Mesenchymal stem cell (in vitro differentiated cells and primary cell): Measurements from ENCODE around the gene SIRT7.

Experiments used
- DNase-seq: peaks from one replicate; pipeline ENCODE4 v3.0.0-alpha.2; 2013
- H2AFZ ChIP-seq: one replicate; pipeline ENCODE4 v1.6.1; 2013; ENCODE audit warnings: low read depth, mild to moderate bottlenecking, control low read depth, inconsistent platforms, low read length, moderate library complexity
- H2AK5ac ChIP-seq: 2 replicates; pipeline ENCODE4 v1.6.1; 2013; ENCODE audit warnings: low read length, moderate library complexity, mild to moderate bottlenecking, inconsistent platforms; ENCODE audit not compliant: severe bottlenecking
- H2BK120ac ChIP-seq: one replicate; pipeline ENCODE4 v1.6.1; 2013; ENCODE audit warnings: low read depth, mild to moderate bottlenecking, inconsistent platforms, low read length, moderate library complexity
- H2BK12ac ChIP-seq, 2 experiments: one replicate each; pipeline ENCODE4 v1.6.1; 2013; ENCODE audit warnings: inconsistent platforms in 2 of 2, low read length in 2 of 2, mild to moderate bottlenecking in 2 of 2, moderate library complexity in 2 of 2, control low read depth in 1 of 2
- H2BK15ac ChIP-seq: one replicate; pipeline ENCODE4 v1.6.1; 2013; ENCODE audit warnings: mild to moderate bottlenecking, low read depth, inconsistent platforms; ENCODE audit not compliant: poor library complexity, severe bottlenecking
- H2BK5ac ChIP-seq: 2 replicates; pipeline ENCODE4 v1.6.1; 2013; ENCODE audit warnings: low read depth, mild to moderate bottlenecking, low read length, control low read depth, inconsistent platforms; ENCODE audit not compliant: poor library complexity, severe bottlenecking
- H3K14ac ChIP-seq, 2 experiments: one replicate each; pipeline ENCODE4 v1.6.1; 2013; ENCODE audit warnings: inconsistent platforms in 2 of 2, low read length in 2 of 2, control low read depth in 1 of 2, mild to moderate bottlenecking in 1 of 2, moderate library complexity in 1 of 2
- H3K18ac ChIP-seq, 2 experiments: one replicate each; pipeline ENCODE4 v1.6.1; 2013; ENCODE audit warnings: inconsistent platforms in 2 of 2, low read length in 2 of 2, control low read depth in 1 of 2, low read depth in 1 of 2, mild to moderate bottlenecking in 1 of 2
- H3K23ac ChIP-seq, 2 experiments: one replicate each; pipeline ENCODE4 v1.6.1; 2013; ENCODE audit warnings: inconsistent platforms in 2 of 2, low read length in 2 of 2, mild to moderate bottlenecking in 2 of 2, moderate library complexity in 2 of 2, control low read depth in 1 of 2
- H3K27ac ChIP-seq: 2 replicates; pipeline ENCODE4 v1.5.1; 2013; ENCODE audit warnings: mild to moderate bottlenecking, moderate library complexity, low read length, control low read depth, inconsistent platforms; ENCODE audit not compliant: poor library complexity, severe bottlenecking
- H3K27me3 ChIP-seq, 2 experiments: 2 replicates each; pipeline versions ENCODE4 v1.6.1 to v1.7.0; 2013; ENCODE audit warnings: low read length in 2 of 2, mild to moderate bottlenecking in 2 of 2, moderate library complexity in 2 of 2, control low read depth in 1 of 2, inconsistent platforms in 1 of 2; ENCODE audit not compliant: control insufficient read depth in 1 of 2, insufficient read depth in 1 of 2
- H3K36me3 ChIP-seq, 2 experiments: 2 replicates each; pipeline versions ENCODE4 v1.6.1 to v1.7.0; 2013; ENCODE audit warnings: low read length in 2 of 2, control low read depth in 1 of 2, inconsistent platforms in 1 of 2, low read depth in 1 of 2, mild to moderate bottlenecking in 1 of 2; ENCODE audit not compliant: insufficient read depth in 2 of 2, control insufficient read depth in 1 of 2
- H3K4ac ChIP-seq, 2 experiments: one replicate each; pipeline ENCODE4 v1.6.1; 2013; ENCODE audit warnings: inconsistent platforms in 2 of 2, low read length in 2 of 2, mild to moderate bottlenecking in 2 of 2, moderate library complexity in 2 of 2, control low read depth in 1 of 2, low read depth in 1 of 2
- H3K4me1 ChIP-seq: 2 replicates; pipeline ENCODE4 v1.6.1; 2013; ENCODE audit warnings: low read depth, low read length, control low read depth; ENCODE audit not compliant: control insufficient read depth, insufficient read depth
- H3K4me2 ChIP-seq: 2 replicates; pipeline ENCODE4 v1.6.1; 2013; ENCODE audit warnings: low read length, mild to moderate bottlenecking, inconsistent platforms; ENCODE audit not compliant: poor library complexity, severe bottlenecking
- H3K4me3 ChIP-seq, 2 experiments: 2 replicates each; pipeline versions ENCODE4 v1.5.1 to v1.7.0; 2013; ENCODE audit warnings: low read length in 2 of 2, mild to moderate bottlenecking in 2 of 2, control low read depth in 1 of 2, low read depth in 1 of 2; ENCODE audit not compliant: insufficient read depth in 1 of 2
- H3K79me1 ChIP-seq: replicated peaks from 2 replicates; pipeline ENCODE4 v1.6.1; 2013; ENCODE audit warnings: mild to moderate bottlenecking, control low read depth, low read length, inconsistent platforms; ENCODE audit not compliant: poor library complexity, severe bottlenecking
- H3K9ac ChIP-seq: 2 replicates; pipeline ENCODE4 v1.7.0; 2013; ENCODE audit warnings: mild to moderate bottlenecking, low read length, moderate library complexity
- H3K9me3 ChIP-seq: 2 replicates; pipeline ENCODE4 v1.7.0; 2013; ENCODE audit warnings: mild to moderate bottlenecking, low read length; ENCODE audit not compliant: control insufficient read depth
- H4K8ac ChIP-seq: one replicate; pipeline ENCODE4 v1.6.1; 2013; ENCODE audit warnings: inconsistent platforms, mild to moderate bottlenecking, low read length, moderate library complexity
- H4K91ac ChIP-seq: one replicate; pipeline ENCODE4 v1.6.1; 2013; ENCODE audit warnings: mild to moderate bottlenecking, low read length, inconsistent platforms
- WGBS: methylation state at CpG from one replicate; pipeline ENCODE4 v1.1.7; 2013; ENCODE audit warnings: mixed read lengths; 5-methylcytosine and 5-hydroxymethylcytosine counted together

Gene SIRT7

DNA sequence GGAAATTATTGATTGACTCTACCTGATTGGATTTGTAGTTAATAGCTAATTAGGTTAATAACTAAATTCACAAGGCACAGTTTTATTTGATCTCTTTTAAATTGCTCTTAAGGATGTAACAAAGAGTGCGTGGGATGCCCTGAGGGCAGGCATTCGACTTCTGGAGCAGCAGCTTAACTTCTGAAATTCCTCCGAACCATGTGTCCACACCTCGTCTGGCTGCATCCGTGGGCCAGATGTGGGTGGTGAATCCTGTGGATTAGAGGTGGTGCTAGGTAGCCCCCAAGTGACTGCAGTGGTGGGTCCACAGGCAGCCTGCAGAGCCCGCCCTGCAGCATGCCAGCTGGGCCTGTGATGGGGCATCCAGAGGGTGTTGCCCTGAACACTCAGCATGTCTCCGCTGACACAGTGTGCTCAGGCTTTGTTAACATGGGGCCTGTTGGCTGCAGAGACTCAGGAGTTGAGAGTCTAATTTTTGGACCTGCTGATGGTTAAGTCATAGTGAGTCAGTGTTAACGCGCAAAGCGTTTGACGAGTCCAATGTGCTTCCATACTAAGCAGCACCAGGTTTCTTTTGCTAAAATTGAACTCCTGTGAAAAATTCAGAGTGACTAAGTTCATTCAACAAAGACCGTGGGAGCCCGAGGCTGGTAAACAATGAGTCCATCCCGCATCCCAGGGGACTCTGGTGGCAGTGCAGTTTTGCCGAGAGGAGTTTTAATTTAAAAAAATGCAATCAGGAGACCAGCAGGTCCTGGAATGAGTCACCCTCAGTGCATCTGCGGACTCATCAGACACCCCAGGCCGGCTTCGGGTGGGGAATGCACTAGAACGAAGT is 19.7 kb downstream of the SIRT7 start:
- Histone ChIP-seq H3K4me1 (peaks cover 48% of the 10 kb centered on the region), H2AFZ (no peak overlapping the region), H3K14ac (no peak overlapping the region), H3K79me1 (peaks cover 24% of the 10 kb centered on the region), H3K4me2 (no peak overlapping the region), H3K18ac (peak overlapping the region in 1 of 2 experiments; percentile 13), H3K23ac (peak overlapping the region in 1 of 2 experiments; percentile 96), H3K4me3 (no peak overlapping the region), H3K4ac (no peak overlapping the region), H3K27me3 (peaks cover 0 to 8% of the 10 kb centered on the region in 2 experiments), H3K36me3 (peaks cover 52 to 63% of the 10 kb centered on the region in 2 experiments), H2BK12ac (no peak overlapping the region), H2BK15ac (no peak overlapping the region), H2BK5ac (no peak overlapping the region), H4K91ac (no peak overlapping the region), H4K8ac (no peak overlapping the region), H2BK120ac (peak overlapping the region; percentile 24), H3K27ac (peak overlapping the region; percentile 68), H2AK5ac (no peak overlapping the region), H3K9me3 (no peaks in the 10 kb centered on the region), H3K9ac (peak overlapping the region; percentile 39)
- 42% methylated on average over 19 of the region's 19 CpGs for WGBS
- DNase-seq = peak; percentile 90

GRCh38 chr17:81895400-81895799 is 22.6 kb downstream of the SIRT7 start:
- H3K4ac ChIP-seq = no peak overlapping the region
- no peak overlapping the region for H2BK5ac ChIP-seq
- no peak overlapping the region for H3K23ac ChIP-seq
- H2BK15ac ChIP-seq = no peak overlapping the region
- H3K9ac ChIP-seq = no peak overlapping the region
- no peaks in the 10 kb centered on the region for H3K27me3 ChIP-seq
- H3K4me1 ChIP-seq = peaks cover 38% of the 10 kb centered on the region
- H3K14ac ChIP-seq = no peak overlapping the region
- H4K8ac ChIP-seq = no peak overlapping the region
- no peak overlapping the region for H3K18ac ChIP-seq
- H2AFZ ChIP-seq = no peak overlapping the region
- no peak overlapping the region for H3K4me2 ChIP-seq
- WGBS = over 99% methylated on average over 8 of the region's 11 CpGs
- no peak overlapping the region for H2BK12ac ChIP-seq
- H2BK120ac ChIP-seq = no peak overlapping the region
- H3K36me3 ChIP-seq = peaks cover 39 to 55% of the 10 kb centered on the region in 2 experiments
- no peaks in the 10 kb centered on the region for H3K9me3 ChIP-seq
- H3K27ac ChIP-seq = no peak overlapping the region
- no peak for DNase-seq
- peaks cover 20% of the 10 kb centered on the region for H3K79me1 ChIP-seq
- H2AK5ac ChIP-seq = no peak overlapping the region
- no peak overlapping the region for H4K91ac ChIP-seq
- H3K4me3 ChIP-seq = no peak overlapping the region

DNA sequence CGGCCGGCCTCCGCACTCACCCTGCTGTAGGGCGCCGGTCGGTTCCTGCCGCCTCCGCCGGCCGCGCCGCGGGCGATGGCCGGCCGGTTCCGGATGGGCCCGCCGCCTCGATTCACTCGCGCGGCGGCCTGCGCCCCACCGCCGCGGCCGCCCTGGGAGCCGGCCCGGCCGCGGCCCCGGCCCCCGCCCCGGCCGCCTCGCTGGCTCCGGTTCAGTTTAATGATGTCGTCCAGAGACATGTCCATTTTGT is 26.7 kb downstream of the SIRT7 start:
- Histone ChIP-seq H2BK12ac (no peak overlapping the region), H3K9me3 (no peaks in the 10 kb centered on the region), H2BK120ac (peak overlapping the region; percentile 97), H3K23ac (no peak overlapping the region), H3K27ac (no peak overlapping the region), H2BK5ac (no peak overlapping the region), H3K18ac (peak overlapping the region; percentile 22 to 65), H3K79me1 (peaks cover 27% of the 10 kb centered on the region), H3K4ac (peak overlapping the region in 1 of 2 experiments; percentile 88), H3K9ac (peak overlapping the region; percentile 96), H4K91ac (no peak overlapping the region), H2AFZ (no peak overlapping the region), H3K14ac (no peak overlapping the region), H3K4me3 (peak overlapping the region; percentile 86 to 95), H4K8ac (peak overlapping the region; percentile 29), H3K4me2 (no peak overlapping the region), H2BK15ac (no peak overlapping the region), H3K27me3 (no peaks in the 10 kb centered on the region), H2AK5ac (no peak overlapping the region), H3K36me3 (peaks cover 56 to 59% of the 10 kb centered on the region in 2 experiments), H3K4me1 (peaks cover 31% of the 10 kb centered on the region)
- no peak for DNase-seq
- WGBS = under 1% methylated on average over 36 of the region's 40 CpGs

DNA sequence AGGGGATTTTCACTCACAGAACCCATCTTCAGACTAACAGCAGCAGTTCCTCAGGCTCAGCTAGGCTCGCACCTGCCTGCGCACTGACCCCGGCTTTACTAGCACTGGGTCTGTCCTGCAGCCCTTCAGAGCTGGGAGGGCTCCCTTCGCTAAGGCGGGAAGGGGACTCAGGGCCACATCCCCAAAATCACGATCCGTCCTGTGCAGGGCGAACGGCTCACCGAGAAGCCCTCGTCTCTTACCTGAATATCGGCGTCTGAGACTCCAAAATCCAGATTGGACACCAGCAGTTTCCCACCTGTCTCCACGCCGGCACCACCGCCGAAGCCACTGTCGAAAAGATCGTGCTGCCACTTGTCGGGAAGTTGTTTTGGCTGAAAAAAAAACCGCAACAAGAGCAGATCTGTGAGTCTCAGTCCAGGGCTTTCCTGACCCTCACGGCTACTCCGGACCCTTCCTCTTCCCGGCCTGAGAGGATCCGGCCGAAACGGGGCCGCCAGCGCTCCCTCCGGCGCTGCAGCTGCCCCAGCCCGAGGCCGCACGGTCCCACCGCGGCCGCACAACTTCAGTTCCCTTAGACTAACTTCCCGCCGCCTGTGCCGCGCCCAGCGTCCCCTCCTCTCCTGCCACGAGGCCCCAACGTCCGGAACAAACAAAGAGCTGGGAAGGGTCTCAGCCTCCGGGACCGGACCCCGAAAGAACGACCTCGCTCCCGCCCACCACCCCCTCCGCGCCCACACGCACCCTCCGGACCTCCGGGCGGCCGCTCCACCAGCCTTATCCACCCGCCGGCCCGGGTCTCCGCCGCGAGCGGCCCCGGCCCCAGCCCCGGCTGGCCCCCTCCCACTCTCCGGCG is 27.3 kb downstream of the SIRT7 start:
- Histone ChIP-seq H3K4me1 (peaks cover 37% of the 10 kb centered on the region), H3K79me1 (peaks cover 29% of the 10 kb centered on the region), H2BK5ac (no peak overlapping the region), H2AK5ac (no peak overlapping the region), H4K91ac (peak overlapping the region; percentile 61), H3K4me3 (peak overlapping the region; percentile 86 to 95), H3K27me3 (no peaks in the 10 kb centered on the region), H3K4ac (peak overlapping the region; percentile 36 to 88), H3K18ac (peak overlapping the region; percentile 22 to 65), H3K14ac (peak overlapping the region in 1 of 2 experiments; percentile 90), H4K8ac (peak overlapping the region; percentile 29), H3K23ac (peak overlapping the region in 1 of 2 experiments; percentile 89), H3K36me3 (peaks cover 58 to 60% of the 10 kb centered on the region in 2 experiments), H2BK15ac (no peak overlapping the region), H3K4me2 (peak overlapping the region; percentile 95), H2BK120ac (peak overlapping the region; percentile 97), H2BK12ac (peak overlapping the region in 1 of 2 experiments; percentile 72), H3K9me3 (no peaks in the 10 kb centered on the region), H3K27ac (no peak overlapping the region), H2AFZ (no peak overlapping the region), H3K9ac (peak overlapping the region; percentile 96)
- 17% methylated on average over 56 of the region's 69 CpGs for WGBS
- peak; percentile 29 for DNase-seq
